ENCODE measurements around the gene TKFC.

TKFC gene
- 17.8 to 20.9 (median 18.3) reads per million in 3 donors for total RNA-seq

GRCh38 chr11:61332797-61333549 lies at the start of gene TKFC, which contains the start of gene DDB1:
TSS of gene TKFC (plus strand) at chr11:61333228. CDS start at chr11:61334729, 1,501 bp downstream.
TSS of gene DDB1 (minus strand) at chr11:61333105. CDS start at chr11:61332968, 137 bp downstream.
- DNase-seq, result peak; percentile 94 to 95 (median 94)
- Histone ChIP-seq H3K4me3 (ENCODE audit: insufficient read depth, low read depth, low read length, poor library complexity, severe bottlenecking) (peak within 1 kb of the TSS; percentile 92), H3K4me1 (ENCODE audit: control insufficient read depth, insufficient read depth, low read length, poor library complexity, severe bottlenecking) (peaks cover 21% of the 10 kb centered on the region)

GRCh38 chr11:61283613-61284012 lies 49.4 kb upstream of the TKFC start:
- no peaks in the 10 kb centered on the region for H3K4me1 ChIP-seq (ENCODE audit: control insufficient read depth, insufficient read depth, low read length, poor library complexity, severe bottlenecking)
- no peaks in the 10 kb centered on the region for H3K27me3 ChIP-seq (replicated peaks; ENCODE audit: control insufficient read depth, insufficient read depth, low read length, poor library complexity, severe bottlenecking)
- H3K4me3 ChIP-seq (ENCODE audit: insufficient read depth, low read depth, low read length, poor library complexity, severe bottlenecking), result no peak overlapping the region
- no peaks in the 10 kb centered on the region for H3K36me3 ChIP-seq (ENCODE audit: control insufficient read depth, insufficient read depth, low read length)
- no peak for DNase-seq
- H3K9me3 ChIP-seq (ENCODE audit: control insufficient read depth, low read length), result no peaks in the 10 kb centered on the region
- H3K27ac ChIP-seq (ENCODE audit: insufficient read depth, low read length, poor library complexity, severe bottlenecking), result no peak overlapping the region

More at GRCh38 chr11:61332797-61333549, at the start of gene TKFC, which contains the start of gene DDB1:
- Histone ChIP-seq H3K9me3 (ENCODE audit: control insufficient read depth, low read length) (no peaks in the 10 kb centered on the region), H3K27ac (ENCODE audit: insufficient read depth, low read length, poor library complexity, severe bottlenecking) (peak within 1 kb of the TSS; percentile 91), H3K27me3 (replicated peaks; ENCODE audit: control insufficient read depth, insufficient read depth, low read length, poor library complexity, severe bottlenecking) (no peaks in the 10 kb centered on the region), H3K36me3 (ENCODE audit: control insufficient read depth, insufficient read depth, low read length) (peaks cover 15% of the 10 kb centered on the region)

- no peaks in the 10 kb centered on the region for H3K27me3 ChIP-seq (replicated peaks; ENCODE audit: control insufficient read depth, insufficient read depth, low read length, poor library complexity, severe bottlenecking)
- DNase-seq, result no peak
- H3K4me1 ChIP-seq (ENCODE audit: control insufficient read depth, insufficient read depth, low read length, poor library complexity, severe bottlenecking), result no peaks in the 10 kb centered on the region
- H3K4me3 ChIP-seq (ENCODE audit: insufficient read depth, low read depth, low read length, poor library complexity, severe bottlenecking), result no peak overlapping the region
- H3K9me3 ChIP-seq (ENCODE audit: control insufficient read depth, low read length), result no peaks in the 10 kb centered on the region
- no peaks in the 10 kb centered on the region for H3K36me3 ChIP-seq (ENCODE audit: control insufficient read depth, insufficient read depth, low read length)
- H3K27ac ChIP-seq (ENCODE audit: insufficient read depth, low read length, poor library complexity, severe bottlenecking), result no peak overlapping the region
These were observed 45.6 kb upstream of the TKFC start for GRCh38 chr11:61287338-61287977.

GRCh38 chr11:61290905-61291690 lies 41.9 kb upstream of the TKFC start:
- Histone ChIP-seq H3K4me3 (ENCODE audit: insufficient read depth, low read depth, low read length, poor library complexity, severe bottlenecking) (no peak overlapping the region), H3K27ac (ENCODE audit: insufficient read depth, low read length, poor library complexity, severe bottlenecking) (no peak overlapping the region), H3K27me3 (replicated peaks; ENCODE audit: control insufficient read depth, insufficient read depth, low read length, poor library complexity, severe bottlenecking) (peaks cover 3% of the 10 kb centered on the region), H3K9me3 (ENCODE audit: control insufficient read depth, low read length) (no peaks in the 10 kb centered on the region), H3K4me1 (ENCODE audit: control insufficient read depth, insufficient read depth, low read length, poor library complexity, severe bottlenecking) (peaks cover 20% of the 10 kb centered on the region), H3K36me3 (ENCODE audit: control insufficient read depth, insufficient read depth, low read length) (no peaks in the 10 kb centered on the region)
- no peak for DNase-seq

- peaks cover 3% of the 10 kb centered on the region for H3K27me3 ChIP-seq (replicated peaks; ENCODE audit: control insufficient read depth, insufficient read depth, low read length, poor library complexity, severe bottlenecking)
- H3K9me3 ChIP-seq (ENCODE audit: control insufficient read depth, low read length), result no peaks in the 10 kb centered on the region
- no peak overlapping the region for H3K27ac ChIP-seq (ENCODE audit: insufficient read depth, low read length, poor library complexity, severe bottlenecking)
- no peaks in the 10 kb centered on the region for H3K36me3 ChIP-seq (ENCODE audit: control insufficient read depth, insufficient read depth, low read length)
- no peak overlapping the region for H3K4me3 ChIP-seq (ENCODE audit: insufficient read depth, low read depth, low read length, poor library complexity, severe bottlenecking)
- DNase-seq, result no peak
- H3K4me1 ChIP-seq (ENCODE audit: control insufficient read depth, insufficient read depth, low read length, poor library complexity, severe bottlenecking), result peaks cover 20% of the 10 kb centered on the region
These were observed 40.7 kb upstream of the TKFC start for GRCh38 chr11:61292356-61292755.

- H3K4me3 ChIP-seq (ENCODE audit: insufficient read depth, low read depth, low read length, poor library complexity, severe bottlenecking), result peak overlapping the region; percentile 64
- no peaks in the 10 kb centered on the region for H3K9me3 ChIP-seq (ENCODE audit: control insufficient read depth, low read length)
- no peak for DNase-seq
- peaks cover 20% of the 10 kb centered on the region for H3K4me1 ChIP-seq (ENCODE audit: control insufficient read depth, insufficient read depth, low read length, poor library complexity, severe bottlenecking)
- H3K27ac ChIP-seq (ENCODE audit: insufficient read depth, low read length, poor library complexity, severe bottlenecking), result no peak overlapping the region
- peaks cover 6% of the 10 kb centered on the region for H3K36me3 ChIP-seq (ENCODE audit: control insufficient read depth, insufficient read depth, low read length)
- peaks cover 3% of the 10 kb centered on the region for H3K27me3 ChIP-seq (replicated peaks; ENCODE audit: control insufficient read depth, insufficient read depth, low read length, poor library complexity, severe bottlenecking)
These were observed 38.9 kb upstream of the TKFC start for GRCh38 chr11:61293867-61294716.

- Histone ChIP-seq H3K36me3 (ENCODE audit: control insufficient read depth, insufficient read depth, low read length) (peaks cover 9% of the 10 kb centered on the region), H3K4me3 (ENCODE audit: insufficient read depth, low read depth, low read length, poor library complexity, severe bottlenecking) (peak within 1 kb of the TSS; percentile 64), H3K4me1 (ENCODE audit: control insufficient read depth, insufficient read depth, low read length, poor library complexity, severe bottlenecking) (peaks cover 20% of the 10 kb centered on the region), H3K27me3 (replicated peaks; ENCODE audit: control insufficient read depth, insufficient read depth, low read length, poor library complexity, severe bottlenecking) (peaks cover 3% of the 10 kb centered on the region), H3K9me3 (ENCODE audit: control insufficient read depth, low read length) (no peaks in the 10 kb centered on the region), H3K27ac (ENCODE audit: insufficient read depth, low read length, poor library complexity, severe bottlenecking) (no peak within 1 kb of the TSS)
- peak in 1 of 3 donors; percentile 25 for DNase-seq
These were observed 38.1 kb upstream of the TKFC start, which contains the start of gene VWCE for GRCh38 chr11:61294717-61295595. TSS of gene VWCE (minus strand) at chr11:61295316. CDS start at chr11:61295037, 279 bp downstream.

GRCh38 chr11:61295596-61295926 lies 37.5 kb upstream of the TKFC start:
- Histone ChIP-seq H3K4me1 (ENCODE audit: control insufficient read depth, insufficient read depth, low read length, poor library complexity, severe bottlenecking) (peaks cover 20% of the 10 kb centered on the region), H3K36me3 (ENCODE audit: control insufficient read depth, insufficient read depth, low read length) (peaks cover 15% of the 10 kb centered on the region), H3K27me3 (replicated peaks; ENCODE audit: control insufficient read depth, insufficient read depth, low read length, poor library complexity, severe bottlenecking) (peaks cover 3% of the 10 kb centered on the region), H3K4me3 (ENCODE audit: insufficient read depth, low read depth, low read length, poor library complexity, severe bottlenecking) (peak overlapping the region; percentile 64), H3K9me3 (ENCODE audit: control insufficient read depth, low read length) (no peaks in the 10 kb centered on the region), H3K27ac (ENCODE audit: insufficient read depth, low read length, poor library complexity, severe bottlenecking) (no peak overlapping the region)
- DNase-seq, result no peak
